Epidermal melanocyte (primary cell): ENCODE measurements around the gene CSF1.

Source experiments
- DNase-seq: peaks from one replicate; pipeline ENCODE4 v3.0.0; 2011; ENCODE audit warnings: low spot score; ENCODE audit not compliant: insufficient read length

The CSF1 gene

GRCh38 chr1:109977657-109978378 lies 67.2 kb downstream of the CSF1 start:
- DNase-seq = no peak

- no peak for DNase-seq
Measured at GRCh38 chr1:109978761-109979488, 68.3 kb downstream of the CSF1 start.

- no peak for DNase-seq
Measured at GRCh38 chr1:109979489-109980091, 68.9 kb downstream of the CSF1 start.
